ENCODE data around the gene PVR. TPM values are rescaled to one million over a fixed set of nuclear protein-coding genes. Genes with fewer than 3 reads are reported as not detected.
A peak's percentile ranks its signal among the peaks of the same experiment; 100 is the strongest.

Gene PVR
- total RNA-seq, 1 donor from 2014 or later, result 28.5 TPM

DNA sequence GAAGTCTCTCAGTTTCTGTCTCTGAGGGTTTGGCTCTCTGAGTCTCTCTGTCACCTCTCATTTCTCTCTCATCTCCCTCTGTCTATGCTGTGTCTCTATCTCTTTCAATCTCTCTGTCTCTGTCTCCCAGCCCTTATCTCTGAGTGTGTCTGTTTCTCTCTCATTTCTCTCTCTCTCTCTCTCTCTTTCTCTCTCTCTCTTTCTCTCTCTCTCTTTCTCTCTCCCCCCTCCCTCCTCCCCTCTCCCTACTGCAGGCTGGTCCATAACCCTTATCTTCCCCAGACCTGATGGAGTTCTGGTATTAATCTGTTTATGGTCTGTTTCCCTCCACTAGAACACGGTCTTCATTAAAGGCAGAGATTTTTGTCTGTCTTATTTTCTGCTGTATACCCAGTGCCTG, 1.3 kb upstream of the PVR start:
- peak overlapping the region; percentile 36 for H3K4me3 Mint-ChIP-seq
- TF ChIP-seq, protein P1, sequence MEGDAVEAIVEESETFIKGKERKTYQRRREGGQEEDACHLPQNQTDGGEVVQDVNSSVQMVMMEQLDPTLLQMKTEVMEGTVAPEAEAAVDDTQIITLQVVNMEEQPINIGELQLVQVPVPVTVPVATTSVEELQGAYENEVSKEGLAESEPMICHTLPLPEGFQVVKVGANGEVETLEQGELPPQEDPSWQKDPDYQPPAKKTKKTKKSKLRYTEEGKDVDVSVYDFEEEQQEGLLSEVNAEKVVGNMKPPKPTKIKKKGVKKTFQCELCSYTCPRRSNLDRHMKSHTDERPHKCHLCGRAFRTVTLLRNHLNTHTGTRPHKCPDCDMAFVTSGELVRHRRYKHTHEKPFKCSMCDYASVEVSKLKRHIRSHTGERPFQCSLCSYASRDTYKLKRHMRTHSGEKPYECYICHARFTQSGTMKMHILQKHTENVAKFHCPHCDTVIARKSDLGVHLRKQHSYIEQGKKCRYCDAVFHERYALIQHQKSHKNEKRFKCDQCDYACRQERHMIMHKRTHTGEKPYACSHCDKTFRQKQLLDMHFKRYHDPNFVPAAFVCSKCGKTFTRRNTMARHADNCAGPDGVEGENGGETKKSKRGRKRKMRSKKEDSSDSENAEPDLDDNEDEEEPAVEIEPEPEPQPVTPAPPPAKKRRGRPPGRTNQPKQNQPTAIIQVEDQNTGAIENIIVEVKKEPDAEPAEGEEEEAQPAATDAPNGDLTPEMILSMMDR (IDR thresholded peaks at IDR 0.05; ENCODE audit: unreplicated experiment), result no peak
- peaks cover 4% of the 10 kb centered on the region for H3K36me3 Mint-ChIP-seq

DNA sequence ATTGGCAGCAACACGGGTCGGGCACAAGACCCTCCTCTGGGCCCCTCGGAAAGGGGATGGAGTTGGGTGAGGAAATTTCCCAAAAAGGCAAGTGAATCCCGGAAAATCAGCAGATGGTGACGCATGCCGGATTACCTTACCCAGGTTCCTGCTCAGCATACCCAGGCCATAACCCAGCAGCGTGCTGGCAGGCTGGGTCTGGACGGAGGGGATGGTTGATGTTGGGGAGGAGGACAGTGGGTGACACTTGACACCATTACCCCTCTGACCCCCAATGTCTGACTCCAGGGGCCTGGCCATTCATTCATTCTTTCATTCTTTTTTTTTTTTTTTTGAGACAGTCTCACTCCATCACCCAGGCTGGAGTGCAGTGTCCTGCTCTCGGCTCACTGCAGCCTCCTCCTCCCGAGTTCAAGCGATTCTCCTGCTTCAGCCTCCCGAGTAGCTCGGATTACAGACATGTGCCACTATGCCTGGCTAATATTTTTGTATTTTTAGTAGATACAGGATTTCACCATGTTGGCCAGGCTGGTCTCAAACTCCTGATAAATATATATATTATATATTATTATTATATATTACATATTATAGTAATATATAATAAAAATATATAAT, 799 bp downstream of the PVR start:
- Mint-ChIP-seq H3K4me3 (peak overlapping the region; percentile 86), H3K4me1 (peaks cover 7% of the 10 kb centered on the region), H3K9me3 (no peaks in the 10 kb centered on the region), H3K36me3 (peaks cover 8% of the 10 kb centered on the region), H3K27ac (peak overlapping the region; percentile 89), H3K27me3 (ENCODE audit: low read depth) (peaks cover 12% of the 10 kb centered on the region)
- TF ChIP-seq, protein P1 (IDR thresholded peaks at IDR 0.05; ENCODE audit: unreplicated experiment), result no peak
- no peak for DNase-seq (ENCODE audit: low spot score in 2 of 2, unreplicated experiment in 2 of 2)

More for the DNA sequence above, 1.3 kb upstream of the PVR start:
- H3K4me1 Mint-ChIP-seq, result peaks cover 14% of the 10 kb centered on the region
- DNase-seq (ENCODE audit: low spot score in 2 of 2, unreplicated experiment in 2 of 2), result no peak
- H3K9me3 Mint-ChIP-seq, result no peaks in the 10 kb centered on the region
- H3K27ac Mint-ChIP-seq, result no peak overlapping the region
- peaks cover 12% of the 10 kb centered on the region for H3K27me3 Mint-ChIP-seq (ENCODE audit: low read depth)

DNA sequence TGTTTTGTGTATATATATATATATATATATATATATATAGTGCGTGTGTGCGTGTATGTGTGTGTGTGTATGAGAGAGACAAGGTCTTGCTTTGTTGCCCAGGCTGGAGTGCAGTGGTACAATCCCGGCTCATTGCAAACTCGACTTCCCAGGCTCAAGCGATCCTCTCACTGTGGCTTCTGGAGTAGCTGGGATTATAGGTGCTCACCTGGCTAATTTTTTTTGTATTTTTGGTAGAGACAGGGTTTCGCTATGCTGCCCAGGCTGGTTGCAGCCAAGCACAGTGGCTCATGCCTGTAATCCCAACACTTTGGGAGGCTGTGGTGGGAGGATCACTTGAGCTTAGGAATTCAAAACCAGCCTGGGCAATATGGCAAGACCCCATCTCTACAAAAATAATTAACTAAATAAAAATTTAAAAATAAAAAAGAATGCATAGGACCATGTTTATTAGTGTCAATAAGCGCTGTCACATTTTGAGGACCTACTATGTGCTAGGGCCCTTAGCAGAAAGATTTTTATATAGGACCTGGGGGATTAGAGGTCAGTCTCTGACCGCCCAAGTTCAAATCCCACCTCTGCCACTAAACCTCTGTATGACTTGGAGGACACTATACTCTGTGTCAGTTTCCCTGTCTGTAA, 1.8 kb downstream of the PVR start:
- no peaks in the 10 kb centered on the region for H3K9me3 Mint-ChIP-seq
- no peak for DNase-seq (ENCODE audit: low spot score in 2 of 2, unreplicated experiment in 2 of 2)
- H3K36me3 Mint-ChIP-seq, result peaks cover 13% of the 10 kb centered on the region
- peaks cover 3% of the 10 kb centered on the region for H3K4me1 Mint-ChIP-seq
- TF ChIP-seq, protein P1 (IDR thresholded peaks at IDR 0.05; ENCODE audit: unreplicated experiment), result no peak
- H3K27ac Mint-ChIP-seq, result no peak overlapping the region
- no peak overlapping the region for H3K4me3 Mint-ChIP-seq
- peaks cover 12% of the 10 kb centered on the region for H3K27me3 Mint-ChIP-seq (ENCODE audit: low read depth)

DNA sequence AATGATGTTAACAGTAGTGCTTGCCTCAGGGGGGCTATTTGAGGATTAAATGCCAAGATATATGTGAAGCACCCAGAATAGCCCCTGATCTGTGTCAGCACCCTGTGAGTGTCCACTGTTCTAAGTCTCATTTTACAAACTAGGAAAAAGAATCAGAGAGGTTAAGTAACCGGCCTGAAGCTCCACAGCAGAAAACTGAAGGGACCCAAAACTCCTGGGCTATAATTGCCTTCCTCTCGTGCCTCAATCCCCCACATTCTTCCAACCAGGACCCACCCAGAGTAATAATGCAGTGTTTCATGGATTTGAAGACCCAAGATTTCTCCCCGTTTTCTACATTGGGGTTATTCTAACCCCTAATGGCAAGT, 2.3 kb downstream of the PVR start:
- H3K4me1 Mint-ChIP-seq, result peaks cover 3% of the 10 kb centered on the region
- peaks cover 13% of the 10 kb centered on the region for H3K36me3 Mint-ChIP-seq
- no peak overlapping the region for H3K27ac Mint-ChIP-seq
- DNase-seq (ENCODE audit: low spot score in 2 of 2, unreplicated experiment in 2 of 2), result no peak
- peaks cover 12% of the 10 kb centered on the region for H3K27me3 Mint-ChIP-seq (ENCODE audit: low read depth)
- TF ChIP-seq, protein P1 (IDR thresholded peaks at IDR 0.05; ENCODE audit: unreplicated experiment), result no peak
- no peaks in the 10 kb centered on the region for H3K9me3 Mint-ChIP-seq
- no peak overlapping the region for H3K4me3 Mint-ChIP-seq

DNA sequence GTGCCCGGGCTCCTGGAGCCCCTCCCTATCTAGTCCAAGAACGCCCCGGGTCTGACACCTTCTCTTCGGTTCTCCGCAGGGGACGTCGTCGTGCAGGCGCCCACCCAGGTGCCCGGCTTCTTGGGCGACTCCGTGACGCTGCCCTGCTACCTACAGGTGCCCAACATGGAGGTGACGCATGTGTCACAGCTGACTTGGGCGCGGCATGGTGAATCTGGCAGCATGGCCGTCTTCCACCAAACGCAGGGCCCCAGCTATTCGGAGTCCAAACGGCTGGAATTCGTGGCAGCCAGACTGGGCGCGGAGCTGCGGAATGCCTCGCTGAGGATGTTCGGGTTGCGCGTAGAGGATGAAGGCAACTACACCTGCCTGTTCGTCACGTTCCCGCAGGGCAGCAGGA, 3.4 kb downstream of the PVR start:
- Mint-ChIP-seq H3K4me1 (peaks cover 3% of the 10 kb centered on the region), H3K27ac (peak overlapping the region; percentile 5), H3K27me3 (ENCODE audit: low read depth) (peaks cover 6% of the 10 kb centered on the region), H3K36me3 (peaks cover 20% of the 10 kb centered on the region), H3K9me3 (no peaks in the 10 kb centered on the region), H3K4me3 (no peak overlapping the region)
- DNase-seq (ENCODE audit: low spot score in 2 of 2, unreplicated experiment in 2 of 2), result no peak
- TF ChIP-seq, protein P1 (IDR thresholded peaks at IDR 0.05; ENCODE audit: unreplicated experiment), result no peak
